Suprapubic skin (tissue), 4 donors: ENCODE measurements around the gene SERPIND1.

Experiments
- POLR2A ChIP-seq, 2 donors: fragments of 450-650 bp; IDR thresholded peaks; one replicate each; pipeline ENCODE4 v1.6.1; 2017; ENCODE audit warnings: antibody characterized with exemption in 2 of 2, mild to moderate bottlenecking in 2 of 2, moderate library complexity in 2 of 2
- POLR2AphosphoS5 ChIP-seq, 3 donors: sonication (generic); formaldehyde crosslinking; IDR thresholded peaks; one replicate each; pipeline ENCODE4 v1.6.1; 2017; ENCODE audit warnings: antibody characterized with exemption in 3 of 3

DNA sequence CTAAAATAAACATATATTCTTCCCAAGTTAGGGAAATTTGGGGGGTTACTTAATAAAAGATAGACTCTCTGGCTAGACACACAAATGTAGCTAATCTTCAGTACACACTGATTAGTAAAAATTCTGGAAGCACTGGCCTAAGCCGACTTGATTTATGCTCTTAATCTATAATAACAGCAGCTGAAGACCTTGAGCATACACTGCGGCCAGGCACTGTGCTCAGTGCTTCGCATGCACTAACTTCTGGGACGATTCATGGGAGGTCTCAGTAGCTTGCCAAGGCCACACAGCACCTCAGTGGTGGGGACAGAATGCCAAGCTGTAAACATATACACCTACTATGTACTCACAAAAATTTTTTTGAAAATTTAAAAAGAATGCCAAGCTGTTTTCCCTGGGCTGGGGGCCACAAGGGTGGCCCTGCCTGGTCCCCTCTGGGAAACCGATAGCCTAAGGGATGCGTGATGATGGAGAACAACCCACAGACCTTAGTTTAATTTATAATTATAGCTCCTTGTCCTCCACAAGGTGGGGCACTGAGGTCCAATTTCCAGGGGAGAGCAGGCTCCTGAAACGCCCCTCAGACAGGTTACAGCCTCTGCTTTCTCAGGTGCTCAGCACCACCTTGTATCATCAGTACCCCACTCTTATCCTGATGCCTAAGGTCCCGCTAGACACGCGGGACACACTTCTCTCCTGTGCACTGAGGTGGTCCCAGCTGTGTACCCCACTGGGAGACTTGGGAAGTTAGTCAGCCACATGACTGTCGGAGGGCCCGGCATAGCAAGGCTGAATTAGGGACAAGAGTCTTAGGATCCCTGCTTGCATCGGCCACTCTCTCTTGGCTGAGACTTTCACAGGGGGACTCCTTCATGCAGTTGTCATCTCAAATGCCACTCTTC is 20.1 kb downstream of the SERPIND1 start:
- TF ChIP-seq POLR2A (IDR thresholded peaks at IDR 0.05) (no peak), POLR2AphosphoS5 (IDR thresholded peaks at IDR 0.05) (no peak)
